Endodermal cell (in vitro differentiated cells): ENCODE measurements around the gene RAP1GAP2. TPM values are rescaled to one million over a fixed set of nuclear protein-coding genes. Genes with fewer than 3 reads are reported as not detected.
A peak's percentile ranks its signal among the peaks of the same experiment; 100 is the strongest.

Experiments
- DNase-seq: peaks from one replicate; pipeline ENCODE4 v3.0.0-alpha.2; 2017
- H3K27ac ChIP-seq: 2 replicates; pipeline ENCODE4 v1.5.1; 2013; ENCODE audit warnings: mild to moderate bottlenecking, low read depth, low read length, moderate library complexity
- H3K27me3 ChIP-seq: 2 replicates; pipeline ENCODE4 v1.6.1; 2013; ENCODE audit warnings: mild to moderate bottlenecking, low read length, moderate library complexity; ENCODE audit not compliant: insufficient read depth, control insufficient read depth, poor library complexity, severe bottlenecking
- H3K36me3 ChIP-seq: 2 replicates; pipeline ENCODE4 v1.7.0; 2013; ENCODE audit warnings: mild to moderate bottlenecking, low read length, moderate library complexity; ENCODE audit not compliant: control insufficient read depth, insufficient read depth
- H3K4me1 ChIP-seq: one replicate; pipeline ENCODE4 v1.7.0; 2013; ENCODE audit warnings: low read length; ENCODE audit not compliant: control insufficient read depth, insufficient read depth
- H3K4me3 ChIP-seq: 2 replicates; pipeline ENCODE4 v1.5.1; 2013; ENCODE audit warnings: mild to moderate bottlenecking, low read length, moderate library complexity
- H3K9ac ChIP-seq: 2 replicates; pipeline ENCODE4 v1.6.1; 2013; ENCODE audit warnings: mild to moderate bottlenecking, low read length, moderate library complexity; ENCODE audit not compliant: poor library complexity, severe bottlenecking; ENCODE audit errors: extremely low read depth
- H3K9me3 ChIP-seq: 2 replicates; pipeline ENCODE4 v1.6.1; 2013; ENCODE audit warnings: mild to moderate bottlenecking, low read length, moderate library complexity; ENCODE audit not compliant: control insufficient read depth
- H3K27ac Mint-ChIP-seq: 2 replicates; pipeline ENCODE4 v1.8.0; 2020; ENCODE audit warnings: mixed read lengths
- H3K27me3 Mint-ChIP-seq: 2 replicates; pipeline ENCODE4 v1.8.0; 2021; ENCODE audit warnings: mild to moderate bottlenecking, mixed read lengths; ENCODE audit not compliant: insufficient read depth
- H3K36me3 Mint-ChIP-seq: 2 replicates; pipeline ENCODE4 v1.8.0; 2020; ENCODE audit warnings: low read depth, mixed read lengths
- H3K4me1 Mint-ChIP-seq: 2 replicates; pipeline ENCODE4 v1.8.0; 2020; ENCODE audit warnings: mixed read lengths
- H3K4me3 Mint-ChIP-seq: 2 replicates; pipeline ENCODE4 v1.8.0; 2020; ENCODE audit warnings: mild to moderate bottlenecking, moderate library complexity, mixed read lengths
- H3K9me3 Mint-ChIP-seq: 2 replicates; pipeline ENCODE4 v1.8.0; 2020; ENCODE audit warnings: mild to moderate bottlenecking, mixed read lengths
- WGBS, 2 experiments: methylation state at CpG; one replicate each; pipeline versions ENCODE4 v1.1.5 to v1.1.7; 2013; ENCODE audit warnings: missing lambda C conversion rate in 2 of 2, mixed read lengths in 1 of 2; ENCODE audit not compliant: insufficient coverage in 1 of 2, insufficient read length in 1 of 2; 5-methylcytosine and 5-hydroxymethylcytosine counted together
- total RNA-seq, 2 donors: library from RNA; stranded (reverse); fragmentation: NEBNext Ultra II Directional in 1 of 2; extraction: Animal tissue kit (Norgen Biotek cat#: 25700) in 1 of 2; gene quantifications; 2 replicates in 1 of 2; 3 replicates in 1 of 2; pipeline ENCODE4 v1.2.1, GENCODE V29; 2021
- TF ChIP-seq, protein P1 (sequence below): fragments of 200-600 bp; sonication (generic); conservative IDR thresholded peaks from 2 replicates; pipeline ENCODE4 v1.5.0; 2021; ENCODE audit warnings: antibody characterized with exemption, mild to moderate bottlenecking

The RAP1GAP2 gene
- total RNA-seq, 2 donors from 2014 or later: 18.0 to 44.3 TPM

DNA sequence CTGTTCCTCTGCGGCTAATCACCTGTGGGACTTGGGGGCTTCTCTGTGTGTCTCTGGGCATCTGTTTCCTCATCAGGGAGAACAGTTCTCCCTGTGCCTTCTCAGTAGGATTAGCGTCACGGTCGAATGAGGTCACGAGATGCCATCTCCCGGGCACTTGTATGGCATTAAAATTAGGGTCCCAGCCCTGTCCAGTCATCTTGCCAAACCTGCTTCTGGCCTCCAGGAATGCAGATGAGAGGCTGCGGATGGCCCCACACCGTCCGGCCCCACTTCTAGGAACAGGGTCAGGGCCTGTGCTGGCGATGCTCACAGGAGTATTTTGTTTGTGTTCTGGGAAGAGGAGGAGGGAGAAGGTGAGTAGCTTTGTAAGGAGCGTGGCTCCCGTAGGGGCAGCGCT lies 208.7 kb downstream of the RAP1GAP2 start:
- H3K27ac Mint-ChIP-seq: no peak overlapping the region
- no peaks in the 10 kb centered on the region for H3K9me3 ChIP-seq
- no peaks in the 10 kb centered on the region for H3K27me3 ChIP-seq
- peaks cover 29% of the 10 kb centered on the region for H3K36me3 Mint-ChIP-seq
- H3K4me3 Mint-ChIP-seq: no peak overlapping the region
- 91 to 94% methylated on average over 6 to 13 of the region's 13 CpGs for WGBS, 2 experiments
- no peaks in the 10 kb centered on the region for H3K4me1 ChIP-seq
- no peaks in the 10 kb centered on the region for H3K36me3 ChIP-seq
- H3K4me1 Mint-ChIP-seq: no peaks in the 10 kb centered on the region
- DNase-seq: no peak
- no peak overlapping the region for H3K9ac ChIP-seq
- TF ChIP-seq, protein P1, sequence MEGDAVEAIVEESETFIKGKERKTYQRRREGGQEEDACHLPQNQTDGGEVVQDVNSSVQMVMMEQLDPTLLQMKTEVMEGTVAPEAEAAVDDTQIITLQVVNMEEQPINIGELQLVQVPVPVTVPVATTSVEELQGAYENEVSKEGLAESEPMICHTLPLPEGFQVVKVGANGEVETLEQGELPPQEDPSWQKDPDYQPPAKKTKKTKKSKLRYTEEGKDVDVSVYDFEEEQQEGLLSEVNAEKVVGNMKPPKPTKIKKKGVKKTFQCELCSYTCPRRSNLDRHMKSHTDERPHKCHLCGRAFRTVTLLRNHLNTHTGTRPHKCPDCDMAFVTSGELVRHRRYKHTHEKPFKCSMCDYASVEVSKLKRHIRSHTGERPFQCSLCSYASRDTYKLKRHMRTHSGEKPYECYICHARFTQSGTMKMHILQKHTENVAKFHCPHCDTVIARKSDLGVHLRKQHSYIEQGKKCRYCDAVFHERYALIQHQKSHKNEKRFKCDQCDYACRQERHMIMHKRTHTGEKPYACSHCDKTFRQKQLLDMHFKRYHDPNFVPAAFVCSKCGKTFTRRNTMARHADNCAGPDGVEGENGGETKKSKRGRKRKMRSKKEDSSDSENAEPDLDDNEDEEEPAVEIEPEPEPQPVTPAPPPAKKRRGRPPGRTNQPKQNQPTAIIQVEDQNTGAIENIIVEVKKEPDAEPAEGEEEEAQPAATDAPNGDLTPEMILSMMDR: no peak
- no peaks in the 10 kb centered on the region for H3K27me3 Mint-ChIP-seq
- no peak overlapping the region for H3K4me3 ChIP-seq
- no peak overlapping the region for H3K27ac ChIP-seq
- no peaks in the 10 kb centered on the region for H3K9me3 Mint-ChIP-seq

GRCh38 chr17:3005696-3006095 lies 209.5 kb downstream of the RAP1GAP2 start:
- 88 to 89% methylated on average over 7 to 12 of the region's 12 CpGs for WGBS, 2 experiments

GRCh38 chr17:3006801-3007200 lies 210.6 kb downstream of the RAP1GAP2 start:
- Mint-ChIP-seq H3K4me3 (no peak overlapping the region), H3K4me1 (no peaks in the 10 kb centered on the region), H3K9me3 (no peaks in the 10 kb centered on the region), H3K36me3 (peaks cover 34% of the 10 kb centered on the region), H3K27me3 (no peaks in the 10 kb centered on the region), H3K27ac (peak overlapping the region; percentile 19)
- no peaks in the 10 kb centered on the region for H3K9me3 ChIP-seq
- H3K27me3 ChIP-seq: no peaks in the 10 kb centered on the region
- H3K4me3 ChIP-seq: no peak overlapping the region
- H3K4me1 ChIP-seq: no peaks in the 10 kb centered on the region
- WGBS, 2 experiments: 83 to 90% methylated on average over 4 of the region's 4 CpGs
- DNase-seq: no peak
- H3K9ac ChIP-seq: no peak overlapping the region
- TF ChIP-seq, protein P1: no peak
- no peak overlapping the region for H3K27ac ChIP-seq
- no peaks in the 10 kb centered on the region for H3K36me3 ChIP-seq

More at GRCh38 chr17:3005696-3006095, 209.5 kb downstream of the RAP1GAP2 start:
- Histone ChIP-seq H3K4me3 (no peak overlapping the region), H3K36me3 (no peaks in the 10 kb centered on the region), H3K27ac (no peak overlapping the region), H3K27me3 (no peaks in the 10 kb centered on the region), H3K9ac (no peak overlapping the region), H3K9me3 (no peaks in the 10 kb centered on the region), H3K4me1 (no peaks in the 10 kb centered on the region)
- no peak for DNase-seq
- Mint-ChIP-seq H3K9me3 (no peaks in the 10 kb centered on the region), H3K4me1 (no peaks in the 10 kb centered on the region), H3K27me3 (no peaks in the 10 kb centered on the region), H3K4me3 (no peak overlapping the region), H3K36me3 (peaks cover 34% of the 10 kb centered on the region), H3K27ac (no peak overlapping the region)
- TF ChIP-seq, protein P1: no peak
